Left forelimb (tissue), 1 donor: ENCODE data around the gene CD59.
"Not testable (repeated sequence)": the region's sequence is repeated elsewhere in the genome, so short reads cannot be mapped to it uniquely, and the experiment has no call there.

Experiments used
- DNase-seq: peaks from one replicate; pipeline ENCODE4 v3.0.0-alpha.2; 2018; ENCODE audit warnings: low spot score

Gene CD59

GRCh38 chr11:33742249-33742851 lies 6.1 kb upstream of the CD59 start:
- no peak for DNase-seq

- no peak for DNase-seq
Observed at GRCh38 chr11:33741806-33742205, 5.6 kb upstream of the CD59 start.

GRCh38 chr11:33737362-33737821 lies 1.2 kb upstream of the CD59 start:
- no peak for DNase-seq

- no peak for DNase-seq
Observed at GRCh38 chr11:33735271-33736147, 714 bp downstream of the CD59 start.

GRCh38 chr11:33734441-33735270 lies 1.6 kb downstream of the CD59 start:
- DNase-seq, result no peak

- DNase-seq, result no peak
Observed at GRCh38 chr11:33733980-33734379, 2.2 kb downstream of the CD59 start.

GRCh38 chr11:33731723-33732531 lies 4.3 kb downstream of the CD59 start:
- no peak for DNase-seq

GRCh38 chr11:33730716-33731115 lies 5.5 kb downstream of the CD59 start:
- no peak for DNase-seq

- not testable (repeated sequence) for DNase-seq
Observed at GRCh38 chr11:33729072-33729664, 7.1 kb downstream of the CD59 start.

GRCh38 chr11:33727539-33727938 lies 8.7 kb downstream of the CD59 start:
- DNase-seq, result not testable (repeated sequence)

- DNase-seq, result no peak
Observed at GRCh38 chr11:33725496-33725895, 10.7 kb downstream of the CD59 start.

- no peak for DNase-seq
Observed at GRCh38 chr11:33724644-33725035, 11.6 kb downstream of the CD59 start.

- no peak for DNase-seq
Observed at GRCh38 chr11:33723238-33723881, 12.9 kb downstream of the CD59 start.

- no peak for DNase-seq
Observed at GRCh38 chr11:33722590-33723234, 13.5 kb downstream of the CD59 start.

GRCh38 chr11:33721984-33722383 lies 14.2 kb downstream of the CD59 start:
- DNase-seq, result no peak

GRCh38 chr11:33721426-33721825 lies 14.8 kb downstream of the CD59 start:
- no peak for DNase-seq

- DNase-seq, result no peak
Observed at GRCh38 chr11:33719587-33719986, 16.6 kb downstream of the CD59 start.

GRCh38 chr11:33718440-33718839 lies 17.8 kb downstream of the CD59 start:
- no peak for DNase-seq

- DNase-seq, result no peak
Observed at GRCh38 chr11:33716243-33716642, 20.0 kb downstream of the CD59 start.

- DNase-seq, result no peak
Observed at GRCh38 chr11:33713856-33714398, 22.3 kb downstream of the CD59 start.
